ENCODE results near the gene PAM16.

The PAM16 gene

DNA sequence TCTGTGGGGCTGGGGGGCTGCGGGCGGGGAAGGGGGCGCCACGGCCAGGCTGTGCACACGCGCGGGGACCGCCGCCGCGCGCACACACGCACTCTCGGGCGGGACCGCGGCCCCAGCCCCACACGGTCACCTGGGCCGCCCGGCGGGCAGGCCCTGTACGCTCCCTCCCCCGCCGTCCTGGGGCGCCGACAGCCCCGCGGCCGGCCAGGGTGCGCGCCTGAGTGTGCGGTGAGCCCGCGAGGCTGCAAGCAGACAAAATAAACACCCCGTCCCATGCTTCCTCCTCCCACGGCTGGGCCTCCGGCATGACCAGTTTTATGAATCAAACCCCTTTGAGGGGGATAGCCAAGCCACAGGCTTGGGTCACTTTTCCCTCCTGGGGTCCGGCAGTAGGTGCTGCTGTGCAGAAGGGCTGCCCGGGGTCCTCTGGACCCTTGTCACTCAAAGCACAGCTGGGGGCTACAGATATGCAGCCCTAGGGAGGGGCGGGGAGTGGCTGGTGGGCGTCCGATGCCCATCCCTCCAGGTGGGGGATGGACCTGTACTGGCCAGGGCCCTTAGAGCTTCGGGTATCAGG, 21.0 kb upstream of the PAM16 start:
- no peak for DNase-seq (ENCODE audit: extremely low read depth in 1 of 2, low read depth in 1 of 2)

GRCh38 chr16:4371357-4372000, 20.4 kb upstream of the PAM16 start, which contains the start of gene VASN:
Gene VASN, plus strand, starts transcription at chr16:4371848. Its CDS starts 9,030 bp downstream, at chr16:4380878.
- DNase-seq (ENCODE audit: extremely low read depth in 1 of 2, low read depth in 1 of 2): peak; percentile 25 to 63

DNA sequence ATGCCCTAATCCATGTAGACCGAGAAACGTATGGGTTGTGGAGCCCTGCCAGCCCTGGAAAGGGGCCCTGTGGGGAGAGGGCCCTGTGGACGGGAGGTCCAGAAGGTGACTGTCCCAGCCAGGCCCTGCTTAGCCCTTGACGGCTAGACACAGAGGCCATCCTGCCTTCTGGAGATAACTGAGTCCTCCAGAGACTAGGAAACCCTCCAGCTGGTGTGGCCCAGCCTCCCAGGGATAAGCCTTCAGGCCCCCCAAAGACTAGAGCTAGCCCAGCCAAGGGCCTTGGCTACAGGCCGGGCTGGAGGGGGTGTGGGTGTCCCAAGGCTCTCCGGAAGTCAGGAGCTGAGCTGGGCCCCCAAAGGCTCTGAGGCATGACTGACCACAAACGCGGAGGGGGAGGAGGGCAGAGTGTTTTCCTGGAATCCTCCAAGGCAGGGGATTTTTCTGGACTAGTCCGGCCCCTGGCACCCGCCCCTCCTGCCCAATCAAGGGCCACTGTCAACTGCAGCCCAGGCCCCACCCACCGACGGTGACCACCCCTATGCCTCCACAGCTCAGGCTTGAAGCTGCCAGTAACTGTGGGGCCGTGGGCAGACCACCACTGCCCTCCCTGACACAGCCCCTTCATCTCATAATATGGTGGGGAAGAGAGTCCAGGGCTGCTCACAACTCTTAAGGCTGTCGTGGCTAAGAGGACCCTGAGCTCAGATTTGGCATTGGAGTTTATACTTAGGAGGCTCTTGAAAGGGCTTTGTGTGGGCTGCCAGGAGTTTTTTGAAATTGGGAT, 19.6 kb upstream of the PAM16 start:
- no peak for DNase-seq (ENCODE audit: extremely low read depth in 1 of 2, low read depth in 1 of 2)

DNA sequence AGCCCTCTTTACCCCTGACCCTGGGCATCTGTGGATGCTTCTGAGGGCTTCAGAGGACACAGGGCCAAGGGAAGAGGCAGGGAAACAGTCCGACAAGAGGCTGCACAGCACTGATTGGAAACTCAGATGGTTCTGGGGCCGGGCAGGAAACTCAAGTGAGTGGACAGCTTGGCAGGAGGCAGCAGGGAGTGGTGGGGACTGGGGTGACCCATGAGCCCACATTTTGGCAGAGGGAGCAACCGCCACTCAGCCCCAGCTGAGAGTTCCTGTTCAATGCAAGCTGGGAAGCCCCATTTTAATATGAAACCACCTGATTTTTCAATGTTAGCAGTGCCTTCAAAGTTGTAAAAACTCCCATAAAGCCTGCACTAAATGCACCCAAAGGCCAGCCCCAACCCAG, 19.0 kb upstream of the PAM16 start:
- no peak for DNase-seq (ENCODE audit: extremely low read depth in 1 of 2, low read depth in 1 of 2)

GRCh38 chr16:4369007-4369733, 18.0 kb upstream of the PAM16 start:
- no peak for DNase-seq (ENCODE audit: extremely low read depth in 1 of 2, low read depth in 1 of 2)

GRCh38 chr16:4367393-4367856, 16.3 kb upstream of the PAM16 start:
- no peak for DNase-seq (ENCODE audit: extremely low read depth in 1 of 2, low read depth in 1 of 2)

- no peak for DNase-seq (ENCODE audit: extremely low read depth in 1 of 2, low read depth in 1 of 2)
These were observed 14.9 kb upstream of the PAM16 start for GRCh38 chr16:4366016-4366415.

DNA sequence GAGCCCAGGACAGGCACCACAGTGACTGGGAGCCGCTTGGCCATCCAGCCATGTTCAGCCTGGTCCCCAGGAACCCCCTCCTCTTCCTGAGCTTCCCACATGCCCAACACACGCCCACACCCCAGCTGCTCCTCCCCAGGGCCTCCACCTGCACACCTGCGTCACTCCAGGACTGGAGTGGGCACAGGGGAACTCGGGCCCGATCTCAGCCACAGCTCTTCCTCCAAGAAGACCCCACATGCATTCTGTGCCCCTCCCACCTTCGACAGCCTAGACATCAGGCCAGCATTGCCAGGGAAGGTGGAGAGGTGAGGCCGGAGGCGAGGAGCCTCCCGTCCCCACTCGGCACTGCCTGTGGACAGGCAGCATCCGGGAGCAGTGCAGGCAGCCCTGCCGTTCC, 14.5 kb upstream of the PAM16 start:
- DNase-seq (ENCODE audit: extremely low read depth in 1 of 2, low read depth in 1 of 2): no peak

DNA sequence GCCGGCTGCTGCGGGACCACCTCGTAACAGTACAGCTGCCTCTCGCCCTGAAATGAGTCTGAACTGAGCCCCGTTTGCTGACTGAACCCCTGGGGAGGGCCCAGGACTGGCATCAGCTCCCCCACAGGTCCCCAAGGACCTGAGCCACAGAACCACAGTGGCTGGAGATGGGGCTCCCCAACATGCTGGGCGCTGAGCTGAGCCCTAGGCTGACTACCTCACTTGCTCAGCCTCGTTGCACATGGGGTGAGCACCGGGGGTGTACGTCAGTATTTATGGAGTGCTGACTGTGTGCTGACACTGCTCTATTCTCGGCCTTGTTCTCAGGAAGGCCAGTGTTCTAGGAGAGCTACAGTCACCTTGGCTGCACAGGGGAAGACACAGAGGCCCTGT, 13.9 kb upstream of the PAM16 start:
- DNase-seq (ENCODE audit: extremely low read depth in 1 of 2, low read depth in 1 of 2): no peak

DNA sequence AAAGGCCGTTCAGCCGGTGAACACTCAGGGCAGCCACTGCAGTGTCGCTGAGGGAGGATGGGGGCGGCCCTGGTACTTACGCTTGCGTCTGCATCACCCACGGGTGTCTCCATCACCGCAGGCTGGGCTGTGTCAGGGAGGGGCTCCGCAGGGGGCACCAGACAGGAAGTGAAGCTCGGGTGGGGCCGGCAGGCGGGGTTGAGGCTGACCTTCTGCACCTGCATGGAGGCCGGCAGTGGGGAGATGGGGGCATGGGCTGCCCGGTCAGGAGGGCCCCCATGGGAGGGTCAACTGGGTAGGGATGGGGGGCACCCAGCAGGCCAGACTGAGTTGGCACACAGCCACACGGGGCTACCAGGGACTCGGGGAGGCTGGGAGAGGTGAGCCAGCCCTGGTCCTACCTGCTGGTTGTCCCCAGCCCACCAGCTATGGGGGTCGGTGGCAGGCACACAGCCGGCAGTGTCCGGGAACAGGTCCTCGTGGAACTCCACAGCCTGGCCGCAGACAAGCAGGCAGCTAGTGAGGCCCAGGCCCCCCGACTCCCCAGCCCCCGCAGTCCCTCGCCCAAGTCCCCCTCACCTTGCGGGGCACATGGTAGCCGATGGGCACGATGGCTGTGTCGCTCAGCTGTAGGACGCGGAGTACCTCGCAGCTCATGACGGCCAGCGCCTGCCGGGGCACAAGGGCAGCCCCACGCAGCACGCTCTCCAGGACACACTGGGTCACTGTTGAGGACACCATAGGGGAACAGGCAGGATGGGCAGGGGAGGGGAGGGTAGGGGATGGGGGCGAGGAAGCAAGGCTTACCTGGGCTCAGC, 13.3 kb upstream of the PAM16 start:
- DNase-seq (ENCODE audit: extremely low read depth in 1 of 2, low read depth in 1 of 2): no peak

GRCh38 chr16:4362476-4363135, 11.5 kb upstream of the PAM16 start:
- DNase-seq (ENCODE audit: extremely low read depth in 1 of 2, low read depth in 1 of 2): no peak

GRCh38 chr16:4361944-4362311, 10.8 kb upstream of the PAM16 start:
- no peak for DNase-seq (ENCODE audit: extremely low read depth in 1 of 2, low read depth in 1 of 2)

DNA sequence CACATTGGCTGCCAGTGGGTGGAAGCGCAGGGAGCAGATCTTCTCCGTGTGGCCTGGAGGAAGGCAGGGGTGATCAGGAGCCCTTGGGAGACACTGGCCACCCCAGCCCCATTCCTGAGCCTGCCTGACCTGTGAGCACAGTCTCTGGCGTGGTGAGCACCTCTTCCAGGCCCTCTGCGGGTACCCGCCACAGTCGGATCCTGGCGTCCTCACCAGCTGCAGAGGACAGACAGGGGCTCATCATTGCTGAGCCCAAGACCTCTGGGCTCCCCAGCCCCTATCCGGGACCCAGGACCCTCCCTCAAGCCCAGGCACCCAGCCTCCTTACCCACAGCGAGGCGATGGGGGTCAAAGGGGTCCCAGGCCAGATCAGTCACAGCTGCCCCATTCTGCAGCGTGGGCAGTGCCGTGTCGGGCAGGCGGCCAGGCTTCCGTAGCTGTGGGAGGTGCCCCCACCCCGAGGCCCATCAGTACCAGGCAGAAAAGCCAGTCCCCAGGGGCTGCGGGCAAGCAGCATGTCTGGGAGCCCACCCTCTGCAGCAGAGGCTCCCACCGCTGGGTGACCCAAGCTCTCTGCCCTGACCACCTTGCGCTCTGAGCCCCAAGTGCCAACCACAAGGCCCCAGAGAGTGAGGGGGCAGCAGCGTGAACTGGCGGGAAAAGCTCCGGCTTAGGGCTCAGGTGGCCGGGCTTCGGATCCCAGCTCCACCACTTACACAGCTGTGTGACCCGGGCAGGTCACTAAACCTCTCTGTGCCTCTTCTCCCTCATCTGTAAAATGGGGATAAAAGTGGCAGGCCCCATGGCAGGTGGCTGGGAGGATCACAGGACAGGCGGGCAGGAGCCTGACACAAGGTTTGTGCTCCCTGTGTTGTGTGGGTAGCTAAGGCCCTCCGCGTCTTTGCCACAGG, 10.2 kb upstream of the PAM16 start:
- no peak for DNase-seq (ENCODE audit: extremely low read depth in 1 of 2, low read depth in 1 of 2)

DNA sequence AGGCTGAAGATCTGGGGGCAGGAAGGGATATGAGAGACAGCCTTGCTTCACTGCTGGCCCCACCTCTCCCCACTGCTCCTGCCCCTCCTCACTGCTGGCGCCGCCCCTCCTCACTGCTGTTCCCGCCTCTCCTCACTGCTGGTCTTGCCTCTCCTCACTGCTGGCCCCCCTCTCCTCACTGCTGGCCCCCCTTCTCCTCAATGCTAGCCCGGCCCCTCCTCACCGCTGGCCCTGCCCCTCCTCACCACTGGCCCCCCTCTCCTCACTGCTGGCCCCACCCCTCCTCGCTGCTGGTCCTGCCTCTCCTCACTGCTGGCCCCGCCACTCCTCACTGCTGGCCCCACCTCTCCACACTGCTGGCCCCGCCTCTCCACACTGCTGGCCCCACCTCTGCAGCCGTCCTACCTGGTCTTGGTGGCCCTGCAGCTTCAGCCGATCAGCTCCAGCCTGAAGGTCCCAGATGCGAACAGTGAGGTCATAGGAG, 9.5 kb upstream of the PAM16 start:
- DNase-seq (ENCODE audit: extremely low read depth in 1 of 2, low read depth in 1 of 2): no peak

GRCh38 chr16:4359914-4360313, 8.8 kb upstream of the PAM16 start:
- no peak for DNase-seq (ENCODE audit: extremely low read depth in 1 of 2, low read depth in 1 of 2)

GRCh38 chr16:4358831-4359561, 7.9 kb upstream of the PAM16 start:
- peak; percentile 21 to 62 for DNase-seq (ENCODE audit: extremely low read depth in 1 of 2, low read depth in 1 of 2)

DNA sequence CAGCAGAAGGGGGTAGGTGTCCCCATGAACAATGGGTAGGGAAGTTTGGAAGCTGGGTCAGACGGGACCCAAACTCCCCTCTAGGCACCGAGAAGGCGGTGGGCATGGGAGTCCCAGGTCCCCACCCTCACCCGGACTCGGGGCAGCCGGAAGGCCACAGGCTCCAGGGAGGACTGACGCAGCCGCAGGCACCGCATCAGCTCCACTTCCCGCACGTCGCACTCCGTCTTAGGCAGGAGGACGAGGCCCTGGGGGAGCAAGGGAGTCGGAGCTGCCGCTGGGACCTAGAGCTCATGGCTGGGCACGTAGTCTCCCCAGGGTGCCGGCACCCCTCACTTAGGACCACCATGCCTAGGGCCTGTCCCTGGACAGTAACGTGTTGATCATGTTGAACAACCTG, 7.1 kb upstream of the PAM16 start:
- DNase-seq (ENCODE audit: extremely low read depth in 1 of 2, low read depth in 1 of 2): no peak

- no peak for DNase-seq (ENCODE audit: extremely low read depth in 1 of 2, low read depth in 1 of 2)
These were observed 5.7 kb upstream of the PAM16 start for GRCh38 chr16:4356820-4357219.

Data from activated CD8-positive, alpha-beta memory T cell treated with anti-CD3 and anti-CD28 coated beads for 1 hour (primary cell).